H9 (cell line): ENCODE results near the gene ARHGEF7. TPM values are rescaled to one million over a fixed set of nuclear protein-coding genes. Genes with fewer than 3 reads are reported as not detected.

Experiments
- DNase-seq: peaks from one replicate; pipeline ENCODE4 v3.0.0-alpha.2; 2017
- H2AFZ ChIP-seq: one replicate; pipeline ENCODE4 v1.6.1; 2013; ENCODE audit warnings: mild to moderate bottlenecking, low read length, control low read depth, moderate library complexity
- H2AK5ac ChIP-seq: 2 replicates; pipeline ENCODE4 v1.6.1; 2013; ENCODE audit warnings: low read length, control low read depth, mixed read lengths; ENCODE audit not compliant: insufficient read length
- H2BK120ac ChIP-seq: one replicate; pipeline ENCODE4 v1.6.1; 2013; ENCODE audit warnings: low read depth, mild to moderate bottlenecking, low read length, control low read depth, inconsistent platforms; ENCODE audit not compliant: poor library complexity, severe bottlenecking
- H2BK12ac ChIP-seq: 2 replicates; pipeline ENCODE4 v1.6.1; 2013; ENCODE audit warnings: low read length, control low read depth, mixed read lengths, low read depth; ENCODE audit not compliant: insufficient read length
- H2BK15ac ChIP-seq: 2 replicates; pipeline ENCODE4 v1.6.1; 2013; ENCODE audit warnings: low read depth, low read length, control low read depth
- H2BK20ac ChIP-seq: one replicate; pipeline ENCODE4 v1.6.1; 2013; ENCODE audit warnings: low read depth, mild to moderate bottlenecking, low read length, control low read depth, inconsistent platforms; ENCODE audit not compliant: poor library complexity, severe bottlenecking
- H2BK5ac ChIP-seq: 2 replicates; pipeline ENCODE4 v1.6.1; 2013; ENCODE audit warnings: low read length, control low read depth, mixed read lengths; ENCODE audit not compliant: insufficient read length
- H3K14ac ChIP-seq: 2 replicates; pipeline ENCODE4 v1.6.1; 2013; ENCODE audit warnings: low read length, control low read depth; ENCODE audit not compliant: insufficient read depth
- H3K18ac ChIP-seq: 2 replicates; pipeline ENCODE4 v1.6.1; 2013; ENCODE audit warnings: low read depth, mild to moderate bottlenecking, mixed read lengths, low read length, control low read depth; ENCODE audit not compliant: insufficient read length
- H3K23ac ChIP-seq: 2 replicates; pipeline ENCODE4 v1.6.1; 2013; ENCODE audit warnings: low read length, control low read depth, mixed read lengths, low read depth; ENCODE audit not compliant: insufficient read length
- H3K23me2 ChIP-seq: 2 replicates; pipeline ENCODE4 v1.6.1; 2013; ENCODE audit warnings: low read depth, mild to moderate bottlenecking, mixed read lengths, low read length, control low read depth; ENCODE audit not compliant: insufficient read length, poor library complexity, severe bottlenecking
- H3K27ac ChIP-seq: 2 replicates; pipeline ENCODE4 v1.5.1; 2013; ENCODE audit warnings: low read length, control low read depth, mixed read lengths, low read depth; ENCODE audit not compliant: insufficient read length
- H3K27me3 ChIP-seq: 2 replicates; pipeline ENCODE4 v1.6.1; 2013; ENCODE audit warnings: low read length, control low read depth, inconsistent platforms; ENCODE audit not compliant: insufficient read depth
- H3K4ac ChIP-seq: 2 replicates; pipeline ENCODE4 v1.6.1; 2013; ENCODE audit warnings: low read depth, mild to moderate bottlenecking, control low read depth, inconsistent platforms, low read length, moderate library complexity
- H3K4me1 ChIP-seq: 2 replicates; pipeline ENCODE4 v1.6.1; 2013; ENCODE audit warnings: low read length, control low read depth, inconsistent platforms; ENCODE audit not compliant: insufficient read depth
- H3K4me2 ChIP-seq: 2 replicates; pipeline ENCODE4 v1.6.1; 2013; ENCODE audit warnings: low read length, control low read depth, mixed read lengths; ENCODE audit not compliant: insufficient read length, insufficient read depth
- H3K56ac ChIP-seq: 2 replicates; pipeline ENCODE4 v1.6.1; 2013; ENCODE audit warnings: low read depth, mild to moderate bottlenecking, mixed read lengths, low read length, control low read depth; ENCODE audit not compliant: insufficient read length
- H3K79me1 ChIP-seq: 2 replicates; pipeline ENCODE4 v1.6.1; 2013; ENCODE audit warnings: low read depth, mild to moderate bottlenecking, moderate library complexity, low read length, control low read depth, inconsistent platforms; ENCODE audit not compliant: insufficient read depth, poor library complexity, severe bottlenecking
- H3K79me2 ChIP-seq: 2 replicates; pipeline ENCODE4 v1.6.1; 2013; ENCODE audit warnings: low read length, control low read depth, inconsistent platforms; ENCODE audit not compliant: insufficient read depth
- H3K9ac ChIP-seq: 2 replicates; pipeline ENCODE4 v1.6.1; 2013; ENCODE audit warnings: low read length, control low read depth, mixed read lengths; ENCODE audit not compliant: insufficient read length; ENCODE audit errors: extremely low read depth
- H3K9me3 ChIP-seq: one replicate; pipeline ENCODE4 v1.6.1; 2013; ENCODE audit warnings: low read depth, low read length, inconsistent platforms; ENCODE audit not compliant: control insufficient read depth
- H3T11ph ChIP-seq: one replicate; pipeline ENCODE4 v1.6.1; 2013; ENCODE audit warnings: mild to moderate bottlenecking, low read length, control low read depth, inconsistent platforms
- H4K20me1 ChIP-seq: one replicate; pipeline ENCODE4 v1.6.1; 2013; ENCODE audit not compliant: control insufficient read depth, insufficient read length, insufficient read depth
- H4K5ac ChIP-seq: 2 replicates; pipeline ENCODE4 v1.6.1; 2013; ENCODE audit warnings: low read depth, mild to moderate bottlenecking, mixed read lengths, low read length, control low read depth; ENCODE audit not compliant: insufficient read length
- H4K8ac ChIP-seq: replicated peaks from 2 replicates; pipeline ENCODE4 v1.6.1; 2013; ENCODE audit warnings: low read length, control low read depth, mixed read lengths, low read depth; ENCODE audit not compliant: insufficient read length
- H4K91ac ChIP-seq: 2 replicates; pipeline ENCODE4 v1.6.1; 2013; ENCODE audit warnings: low read depth, mild to moderate bottlenecking, moderate library complexity, mixed read lengths, low read length, control low read depth; ENCODE audit not compliant: insufficient read length
- H3K27ac Mint-ChIP-seq, 3 experiments: 2 replicates in 2 of 3; 3 replicates in 1 of 3; pipeline ENCODE4 v1.8.0; 2020 to 2021; ENCODE audit warnings: mixed read lengths in 3 of 3, mild to moderate bottlenecking in 1 of 3, moderate library complexity in 1 of 3
- H3K27me3 Mint-ChIP-seq: 2 replicates; pipeline ENCODE4 v1.8.0; 2021; ENCODE audit warnings: low read depth, mild to moderate bottlenecking, moderate library complexity, mixed read lengths
- H3K36me3 Mint-ChIP-seq, 3 experiments: 2 replicates in 2 of 3; 3 replicates in 1 of 3; pipeline ENCODE4 v1.8.0; 2020 to 2021; ENCODE audit warnings: low read depth in 3 of 3, mixed read lengths in 3 of 3; ENCODE audit not compliant: insufficient read depth in 1 of 3
- H3K4me1 Mint-ChIP-seq, 2 experiments: 2 replicates each; pipeline ENCODE4 v1.8.0; 2020; ENCODE audit warnings: mixed read lengths in 2 of 2
- H3K4me3 Mint-ChIP-seq, 2 experiments: 2 replicates in 1 of 2; 3 replicates in 1 of 2; pipeline ENCODE4 v1.8.0; 2020 to 2021; ENCODE audit warnings: mild to moderate bottlenecking in 2 of 2, mixed read lengths in 2 of 2, moderate library complexity in 1 of 2
- H3K9me3 Mint-ChIP-seq, 2 experiments: 2 replicates in 1 of 2; 3 replicates in 1 of 2; pipeline ENCODE4 v1.8.0; 2020; ENCODE audit warnings: mild to moderate bottlenecking in 2 of 2, mixed read lengths in 2 of 2, moderate library complexity in 1 of 2
- WGBS: extraction: QIAGEN DNeasy Blood & Tissue Kit; methylation state at CpG from one replicate; pipeline ENCODE4 v1.1.7; 2013; ENCODE audit warnings: missing lambda C conversion rate, low lambda C conversion rate, mixed read lengths; ENCODE audit not compliant: insufficient read length; ENCODE audit errors: extremely low coverage; 5-methylcytosine and 5-hydroxymethylcytosine counted together
- total RNA-seq: library from RNA; stranded (reverse); gene quantifications from 2 replicates; pipeline ENCODE4 v1.2.1, GENCODE V29; 2021
- TF ChIP-seq, protein P1 (sequence below): fragments of 200-600 bp; sonication (generic); conservative IDR thresholded peaks from 3 replicates; pipeline ENCODE4 v1.8.0; 2021; ENCODE audit warnings: antibody characterized with exemption, mild to moderate bottlenecking

The ARHGEF7 gene
- total RNA-seq, 1 experiment from 2014 or later = 51.9 TPM

DNA sequence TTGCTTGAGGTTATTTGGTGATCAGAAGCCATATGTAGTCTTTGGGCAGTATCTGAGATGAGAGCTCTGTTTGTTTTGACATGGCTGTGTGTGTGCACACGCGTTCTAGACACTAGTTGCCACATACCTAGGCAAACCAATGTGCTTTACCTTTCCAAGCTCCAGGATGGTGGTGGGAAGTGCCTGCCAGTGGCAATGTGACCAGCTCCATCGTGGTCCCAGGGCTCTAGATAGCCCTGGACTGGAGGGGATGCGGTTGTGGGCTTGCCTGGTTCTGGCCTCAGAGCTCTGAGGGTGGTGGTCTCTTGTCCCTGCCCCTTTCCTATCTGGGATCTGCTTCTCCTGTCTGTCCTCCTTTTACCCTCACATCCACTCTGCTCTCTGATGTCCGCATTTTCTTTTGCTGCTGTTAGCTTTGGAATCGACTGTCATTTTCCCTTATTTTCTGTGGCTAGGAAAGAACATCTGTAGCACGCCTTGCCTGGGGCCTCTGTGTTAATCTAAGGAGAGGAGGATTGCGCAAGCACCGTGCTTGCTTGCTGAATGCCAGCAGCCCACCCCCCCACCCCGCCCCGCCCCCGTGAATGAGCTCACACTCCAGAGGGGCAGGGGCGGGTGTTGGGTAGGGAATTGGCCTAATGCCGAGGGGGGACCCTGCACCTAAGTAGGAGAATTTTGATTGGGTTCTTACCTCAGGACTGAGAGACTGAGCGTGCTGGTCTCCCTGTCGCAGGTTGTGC lies 89.5 kb downstream of the ARHGEF7 start:
- no peaks in the 10 kb centered on the region for H3K9me3 ChIP-seq
- no peak overlapping the region for H4K91ac ChIP-seq
- TF ChIP-seq, protein P1, sequence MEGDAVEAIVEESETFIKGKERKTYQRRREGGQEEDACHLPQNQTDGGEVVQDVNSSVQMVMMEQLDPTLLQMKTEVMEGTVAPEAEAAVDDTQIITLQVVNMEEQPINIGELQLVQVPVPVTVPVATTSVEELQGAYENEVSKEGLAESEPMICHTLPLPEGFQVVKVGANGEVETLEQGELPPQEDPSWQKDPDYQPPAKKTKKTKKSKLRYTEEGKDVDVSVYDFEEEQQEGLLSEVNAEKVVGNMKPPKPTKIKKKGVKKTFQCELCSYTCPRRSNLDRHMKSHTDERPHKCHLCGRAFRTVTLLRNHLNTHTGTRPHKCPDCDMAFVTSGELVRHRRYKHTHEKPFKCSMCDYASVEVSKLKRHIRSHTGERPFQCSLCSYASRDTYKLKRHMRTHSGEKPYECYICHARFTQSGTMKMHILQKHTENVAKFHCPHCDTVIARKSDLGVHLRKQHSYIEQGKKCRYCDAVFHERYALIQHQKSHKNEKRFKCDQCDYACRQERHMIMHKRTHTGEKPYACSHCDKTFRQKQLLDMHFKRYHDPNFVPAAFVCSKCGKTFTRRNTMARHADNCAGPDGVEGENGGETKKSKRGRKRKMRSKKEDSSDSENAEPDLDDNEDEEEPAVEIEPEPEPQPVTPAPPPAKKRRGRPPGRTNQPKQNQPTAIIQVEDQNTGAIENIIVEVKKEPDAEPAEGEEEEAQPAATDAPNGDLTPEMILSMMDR = no peak
- H2AK5ac ChIP-seq = no peak overlapping the region
- H3K4ac ChIP-seq = no peak overlapping the region
- H3K4me2 ChIP-seq = peak overlapping the region; percentile 19
- no peak overlapping the region for H3K9ac ChIP-seq
- no peak overlapping the region for H2AFZ ChIP-seq
- peaks cover 0 to 15% (median 7%) of the 10 kb centered on the region in 3 experiments; a peak in 6 of 7 replicates for H3K36me3 Mint-ChIP-seq
- no peak overlapping the region for H3K23ac ChIP-seq
- no peak overlapping the region for H3K27ac ChIP-seq
- H3K4me1 ChIP-seq = peaks cover 17% of the 10 kb centered on the region; the same call in 1 of the 2 replicates
- peak overlapping the region in 2 of 3 experiments; percentile 67 to 73; a peak in 5 of 7 replicates for H3K27ac Mint-ChIP-seq
- no CpG with 5 or more reads among the region's 16 CpGs for WGBS
- H3K9me3 Mint-ChIP-seq = no peaks in the 10 kb centered on the region
- no peak overlapping the region for H3T11ph ChIP-seq
- H3K27me3 ChIP-seq = no peaks in the 10 kb centered on the region
- H3K27me3 Mint-ChIP-seq = no peaks in the 10 kb centered on the region; the same call in 1 of the 2 replicates
- H2BK120ac ChIP-seq = no peak overlapping the region
- H3K18ac ChIP-seq = no peak overlapping the region
- H3K4me3 Mint-ChIP-seq = peak overlapping the region in 1 of 2 experiments; percentile 62; a peak in 2 of 5 replicates
- no peaks in the 10 kb centered on the region for H3K23me2 ChIP-seq
- H3K79me2 ChIP-seq = peaks cover 16% of the 10 kb centered on the region; the same call in 1 of the 2 replicates
- H3K4me1 Mint-ChIP-seq = peaks cover 74 to 76% of the 10 kb centered on the region in 2 experiments
- DNase-seq = peak; percentile 64
- H3K14ac ChIP-seq = no peak overlapping the region
- no peak overlapping the region for H2BK12ac ChIP-seq
- H3K79me1 ChIP-seq = peaks cover 6% of the 10 kb centered on the region
- H4K8ac ChIP-seq = no peak overlapping the region
- H2BK5ac ChIP-seq = no peak overlapping the region
- no peaks in the 10 kb centered on the region for H4K20me1 ChIP-seq
- H2BK15ac ChIP-seq = no peak overlapping the region
- no peak overlapping the region for H3K56ac ChIP-seq
- H4K5ac ChIP-seq = no peak overlapping the region
- H2BK20ac ChIP-seq = no peak overlapping the region
